PFSK-1 (cell line): ENCODE data around the gene NFIB.

Experiments used
- FOXP2 ChIP-seq: optimal IDR thresholded peaks from 2 replicates; pipeline ENCODE3; 2011; ENCODE audit warnings: borderline replicate concordance, control low read depth, inconsistent platforms; ENCODE audit not compliant: insufficient read depth; ENCODE audit errors: extremely low read length, extremely low read depth
- POLR2AphosphoS5 ChIP-seq: IDR thresholded peaks from 2 replicates; pipeline ENCODE4 v1.6.1; 2012; ENCODE audit warnings: low read depth, mild to moderate bottlenecking, control low read depth, low read length, moderate library complexity
- SIN3A ChIP-seq: IDR thresholded peaks from 2 replicates; pipeline ENCODE4 v1.6.1; 2012; ENCODE audit warnings: mild to moderate bottlenecking, low read length, moderate library complexity, borderline replicate concordance; ENCODE audit not compliant: insufficient read depth
- TAF1 ChIP-seq: IDR thresholded peaks from 2 replicates; pipeline ENCODE4 v1.6.1; 2012; ENCODE audit warnings: low read length, control low read depth, borderline replicate concordance; ENCODE audit not compliant: insufficient read depth
- TF ChIP-seq, protein P1 (sequence below), 2 experiments: IDR thresholded peaks; 2 replicates each; pipeline versions ENCODE4 v1.6.1 to v1.8.0; 2011 to 2012; ENCODE audit warnings: low read depth in 2 of 2, low read length in 2 of 2, control low read depth in 1 of 2, inconsistent platforms in 1 of 2, mild to moderate bottlenecking in 1 of 2, moderate library complexity in 1 of 2; ENCODE audit not compliant: insufficient read depth in 1 of 2

The NFIB gene

DNA sequence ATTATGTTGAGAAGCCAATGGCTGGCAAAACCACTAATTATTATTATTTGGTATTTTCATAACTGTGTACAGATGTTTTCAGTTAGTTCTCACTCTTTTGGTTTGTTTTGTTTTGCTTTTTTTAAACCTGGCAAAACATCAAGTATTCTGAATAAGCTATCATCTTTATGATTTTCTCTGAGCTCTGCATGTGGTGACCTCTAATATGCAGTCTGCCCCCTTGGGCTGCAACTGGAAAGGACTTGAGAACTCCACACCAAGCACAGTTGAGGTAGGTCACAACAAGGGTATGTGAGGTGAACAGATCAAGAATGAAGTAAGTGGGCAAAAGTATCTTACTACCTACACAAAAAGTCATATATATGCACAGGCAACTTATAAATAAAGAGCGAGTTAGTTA lies 202.2 kb downstream of the NFIB start:
- TF ChIP-seq TAF1: no peak
- TF ChIP-seq, protein P1, sequence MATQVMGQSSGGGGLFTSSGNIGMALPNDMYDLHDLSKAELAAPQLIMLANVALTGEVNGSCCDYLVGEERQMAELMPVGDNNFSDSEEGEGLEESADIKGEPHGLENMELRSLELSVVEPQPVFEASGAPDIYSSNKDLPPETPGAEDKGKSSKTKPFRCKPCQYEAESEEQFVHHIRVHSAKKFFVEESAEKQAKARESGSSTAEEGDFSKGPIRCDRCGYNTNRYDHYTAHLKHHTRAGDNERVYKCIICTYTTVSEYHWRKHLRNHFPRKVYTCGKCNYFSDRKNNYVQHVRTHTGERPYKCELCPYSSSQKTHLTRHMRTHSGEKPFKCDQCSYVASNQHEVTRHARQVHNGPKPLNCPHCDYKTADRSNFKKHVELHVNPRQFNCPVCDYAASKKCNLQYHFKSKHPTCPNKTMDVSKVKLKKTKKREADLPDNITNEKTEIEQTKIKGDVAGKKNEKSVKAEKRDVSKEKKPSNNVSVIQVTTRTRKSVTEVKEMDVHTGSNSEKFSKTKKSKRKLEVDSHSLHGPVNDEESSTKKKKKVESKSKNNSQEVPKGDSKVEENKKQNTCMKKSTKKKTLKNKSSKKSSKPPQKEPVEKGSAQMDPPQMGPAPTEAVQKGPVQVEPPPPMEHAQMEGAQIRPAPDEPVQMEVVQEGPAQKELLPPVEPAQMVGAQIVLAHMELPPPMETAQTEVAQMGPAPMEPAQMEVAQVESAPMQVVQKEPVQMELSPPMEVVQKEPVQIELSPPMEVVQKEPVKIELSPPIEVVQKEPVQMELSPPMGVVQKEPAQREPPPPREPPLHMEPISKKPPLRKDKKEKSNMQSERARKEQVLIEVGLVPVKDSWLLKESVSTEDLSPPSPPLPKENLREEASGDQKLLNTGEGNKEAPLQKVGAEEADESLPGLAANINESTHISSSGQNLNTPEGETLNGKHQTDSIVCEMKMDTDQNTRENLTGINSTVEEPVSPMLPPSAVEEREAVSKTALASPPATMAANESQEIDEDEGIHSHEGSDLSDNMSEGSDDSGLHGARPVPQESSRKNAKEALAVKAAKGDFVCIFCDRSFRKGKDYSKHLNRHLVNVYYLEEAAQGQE (IDR thresholded peaks at IDR 0.05; ENCODE audit: insufficient read depth in 1 of 2, low read depth in 2 of 2, low read length in 2 of 2): no peak
- TF ChIP-seq FOXP2: no peak
- no peak for TF ChIP-seq SIN3A
- TF ChIP-seq POLR2AphosphoS5: no peak

DNA sequence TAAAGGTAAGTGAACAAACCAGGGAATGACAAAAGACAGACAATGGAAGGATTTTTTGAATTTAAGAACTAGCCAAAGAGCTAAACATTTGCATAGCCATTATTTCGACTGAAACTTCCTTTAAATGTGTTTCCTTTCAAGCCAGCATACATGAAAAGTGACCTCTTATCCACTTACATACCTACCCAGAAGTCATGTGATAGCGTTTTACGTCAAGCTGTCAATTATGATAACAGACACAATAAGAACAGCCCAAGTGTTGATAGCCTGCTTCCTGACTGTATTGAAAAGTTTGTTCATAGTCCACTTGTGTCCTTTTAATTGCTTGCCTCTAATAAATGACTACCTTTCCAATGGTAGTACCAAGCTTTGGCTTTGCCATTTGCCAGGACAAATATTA lies 206.0 kb downstream of the NFIB start:
- TF ChIP-seq TAF1 (no peak), POLR2AphosphoS5 (0 out of 2 replicates have a peak, but pooled peaks have one; percentile 40)

DNA sequence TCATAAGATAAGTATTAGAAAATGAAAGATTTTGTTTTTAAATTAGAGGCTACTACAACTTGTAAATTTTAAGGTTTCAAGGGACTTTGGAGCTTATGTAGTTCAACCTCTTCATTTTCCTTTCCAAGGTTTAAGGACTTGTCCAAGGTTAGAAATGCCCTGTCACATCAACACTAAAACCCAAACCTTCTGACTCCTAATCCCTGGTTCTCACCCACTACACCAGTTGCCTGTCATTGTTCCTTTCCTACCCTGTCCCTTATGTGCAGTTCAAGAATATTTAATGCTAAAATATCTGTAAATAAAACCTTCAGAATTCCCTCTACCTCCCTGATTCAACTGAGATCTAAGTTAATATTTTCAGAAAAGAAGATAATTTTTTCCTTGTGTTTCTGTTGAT lies 206.4 kb downstream of the NFIB start:
- TF ChIP-seq SIN3A (no peak), POLR2AphosphoS5 (no peak), FOXP2 (no peak), TAF1 (no peak)
- TF ChIP-seq, protein P1 (IDR thresholded peaks at IDR 0.05; ENCODE audit: insufficient read depth in 1 of 2, low read depth in 2 of 2, low read length in 2 of 2): no peak

DNA sequence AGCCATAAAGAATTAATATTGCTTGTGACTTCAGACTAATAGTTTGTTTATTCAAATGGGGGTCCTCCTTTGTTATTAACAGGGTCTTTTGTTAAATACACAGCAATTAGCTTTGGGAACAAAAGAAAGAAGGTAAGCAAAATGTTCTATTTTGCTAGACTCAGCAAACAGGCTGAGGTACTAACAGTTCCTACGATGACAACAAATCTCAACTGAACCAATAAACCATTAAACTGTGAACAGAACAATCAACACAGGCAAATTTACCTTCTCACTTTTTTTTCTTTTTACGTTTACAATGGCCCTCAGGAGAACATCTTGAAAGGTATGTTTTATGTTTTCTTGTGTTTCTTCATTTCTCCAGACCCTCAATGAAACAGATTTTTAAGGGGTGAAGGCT lies 207.2 kb downstream of the NFIB start:
- no peak for TF ChIP-seq TAF1
- TF ChIP-seq FOXP2: no peak
- no peak for TF ChIP-seq SIN3A
- TF ChIP-seq, protein P1 (IDR thresholded peaks at IDR 0.05; ENCODE audit: insufficient read depth in 1 of 2, low read depth in 2 of 2, low read length in 2 of 2): no peak
- TF ChIP-seq POLR2AphosphoS5: no peak

DNA sequence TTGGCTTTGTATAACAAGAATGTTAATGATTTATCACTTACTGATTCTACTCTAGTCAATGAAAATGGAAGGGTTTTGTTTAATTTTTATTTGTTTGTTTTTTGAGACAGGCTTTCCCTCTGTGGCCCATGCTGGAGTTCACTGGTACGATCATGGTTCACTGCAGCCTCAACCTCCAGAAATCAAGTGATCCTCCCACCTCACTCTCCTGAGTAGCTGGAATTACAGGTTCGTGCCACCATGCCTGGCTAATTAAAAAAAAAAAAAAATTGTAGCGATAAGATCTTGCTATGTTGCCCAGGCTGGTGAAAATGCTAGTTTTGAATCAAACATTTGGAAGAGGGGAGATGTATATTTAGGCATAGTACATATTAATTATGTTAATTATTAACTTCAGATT lies 209.4 kb downstream of the NFIB start:
- TF ChIP-seq SIN3A: no peak
- TF ChIP-seq POLR2AphosphoS5: no peak
- TF ChIP-seq FOXP2: no peak

DNA sequence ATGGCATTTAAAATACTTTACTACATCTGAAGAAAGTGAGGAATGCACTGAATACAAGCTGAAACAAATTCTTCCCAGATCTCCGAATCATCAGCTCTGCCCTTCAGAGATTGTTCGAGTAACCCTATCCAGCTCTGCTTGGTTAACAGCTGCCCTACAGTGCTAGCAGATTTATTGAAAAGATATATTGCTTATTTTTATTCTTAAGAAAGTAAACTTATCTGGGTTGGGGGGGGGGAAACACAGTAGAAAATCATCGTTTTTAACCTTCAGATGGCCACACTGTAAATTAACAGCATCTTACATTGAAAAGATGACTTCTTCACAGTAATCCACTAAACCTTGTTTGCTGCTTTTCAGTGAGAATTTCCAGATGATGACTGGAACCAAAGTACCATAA lies 210.8 kb downstream of the NFIB start:
- TF ChIP-seq TAF1 (no peak), SIN3A (no peak), FOXP2 (no peak), POLR2AphosphoS5 (no peak)
- TF ChIP-seq, protein P1 (IDR thresholded peaks at IDR 0.05; ENCODE audit: insufficient read depth in 1 of 2, low read depth in 2 of 2, low read length in 2 of 2): no peak
